Right lobe of liver (tissue), 6 donors: ENCODE measurements around the gene GIN1. TPM values are rescaled to one million over a fixed set of nuclear protein-coding genes. Genes with fewer than 3 reads are reported as not detected.

Experiments
- ATAC-seq, 4 donors: fragments of 200-7000 bp; cut with Tn5 transposase; one replicate each; pipeline ENCODE4 v1.9.1; 2020; ENCODE audit warnings: mild to moderate bottlenecking in 4 of 4, moderate library complexity in 4 of 4
- DNase-seq, 3 donors: peaks; one replicate each; pipeline ENCODE4 v3.0.0-alpha.2; 2020
- H3K27ac ChIP-seq, 3 donors: fragments of 200-600 bp; one replicate each; pipeline ENCODE4 v1.8.0; 2022
- H3K27me3 ChIP-seq, 2 donors: fragments of 200-600 bp; one replicate each; pipeline ENCODE4 v1.8.0; 2022
- H3K36me3 ChIP-seq, 4 donors: fragments of 200-600 bp; sonication (generic) in 1 of 4; one replicate each; pipeline versions ENCODE4 v1.5.1 to v1.8.0; 2017 to 2022; ENCODE audit warnings: control low read depth in 1 of 4
- H3K4me1 ChIP-seq, 4 donors: fragments of 200-600 bp; sonication (generic) in 1 of 4; one replicate each; pipeline versions ENCODE4 v1.5.1 to v1.8.0; 2017 to 2022; ENCODE audit warnings: control low read depth in 1 of 4
- H3K4me3 ChIP-seq, 3 donors: fragments of 200-600 bp; one replicate each; pipeline ENCODE4 v1.8.0; 2022
- H3K9me3 ChIP-seq, 4 donors: fragments of 200-600 bp; sonication (generic) in 1 of 4; one replicate each; pipeline versions ENCODE4 v1.5.1 to v1.8.0; 2017 to 2022; ENCODE audit warnings: control low read depth in 1 of 4
- POLR2A ChIP-seq: fragments of 450-650 bp; IDR thresholded peaks from one replicate; pipeline ENCODE4 v1.6.1; 2017; ENCODE audit warnings: antibody characterized with exemption, mild to moderate bottlenecking
- WGBS: methylation state at CpG from one replicate; pipeline ENCODE4 v1.1.6; 2018; ENCODE audit warnings: low coverage, low lambda C conversion rate; ENCODE audit not compliant: insufficient coverage; ENCODE audit errors: missing lambda C conversion rate; 5-methylcytosine and 5-hydroxymethylcytosine counted together
- intact Hi-C, 2 donors: fragments of 100-400 bp; cut with DNase I; formaldehyde crosslinking; loops; one replicate each; pipeline versions ENCODE4 v1.11.2 to v1.14.1; 2022
- long read RNA-seq: library from polyadenylated mRNA; unstranded; transcript quantifications from one replicate; pipeline ENCODE4 v2.0.0, GENCODE V29; 2019
- total RNA-seq, 6 experiments: library from RNA; depleted of rRNA in 2 of 6; stranded (reverse); fragments of >200 nt in 2 of 6; fragmentation: NEBNext Ultra II Directional in 3 of 6; extraction: Animal tissue kit (Norgen Biotek cat#: 25700) in 3 of 6; gene quantifications; one replicate each; pipeline versions ENCODE4 v1.1.0 to v1.2.4, GENCODE V29; 2016 to 2023
- TF ChIP-seq, protein P1 (sequence below), 4 donors: fragments of 200-600 bp in 3 of 4; fragments of 450-650 bp in 1 of 4; IDR thresholded peaks; one replicate each; pipeline versions ENCODE4 v1.5.1 to v1.8.0; 2016 to 2022; ENCODE audit warnings: antibody characterized with exemption in 4 of 4, mild to moderate bottlenecking in 2 of 4
- donor health status: DM: no; HTN: yes; CAD: no.
- donor health status: DM: no; HTN: no; CAD: no.
- donor health status: DM: no; HTN: no; CAD: no.
- donor health status: DM: no; HTN: yes; CAD: no.
- donor health status: DM: no; HTN: yes; CAD: no.

The GIN1 gene, protein sequence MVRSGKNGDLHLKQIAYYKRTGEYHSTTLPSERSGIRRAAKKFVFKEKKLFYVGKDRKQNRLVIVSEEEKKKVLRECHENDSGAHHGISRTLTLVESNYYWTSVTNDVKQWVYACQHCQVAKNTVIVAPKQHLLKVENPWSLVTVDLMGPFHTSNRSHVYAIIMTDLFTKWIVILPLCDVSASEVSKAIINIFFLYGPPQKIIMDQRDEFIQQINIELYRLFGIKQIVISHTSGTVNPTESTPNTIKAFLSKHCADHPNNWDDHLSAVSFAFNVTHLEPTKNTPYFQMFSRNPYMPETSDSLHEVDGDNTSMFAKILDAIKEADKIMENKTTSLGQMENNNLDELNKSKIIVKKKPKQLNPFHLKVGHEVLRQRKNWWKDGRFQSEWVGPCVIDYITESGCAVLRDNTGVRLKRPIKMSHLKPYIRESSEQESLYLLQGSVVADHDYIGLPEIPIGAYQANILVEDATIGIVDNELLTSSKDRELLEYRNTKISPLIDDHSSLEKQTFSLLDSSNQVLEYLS
- total RNA-seq = 1 to 10 TPM; 3.7 to 5.7 (median 4.6) TPM
- long read RNA-seq, partial matches to known transcripts = 0 of 1 reads
- long read RNA-seq, other reads (novel, unspliced or antisense) = 0 of 1 reads

DNA sequence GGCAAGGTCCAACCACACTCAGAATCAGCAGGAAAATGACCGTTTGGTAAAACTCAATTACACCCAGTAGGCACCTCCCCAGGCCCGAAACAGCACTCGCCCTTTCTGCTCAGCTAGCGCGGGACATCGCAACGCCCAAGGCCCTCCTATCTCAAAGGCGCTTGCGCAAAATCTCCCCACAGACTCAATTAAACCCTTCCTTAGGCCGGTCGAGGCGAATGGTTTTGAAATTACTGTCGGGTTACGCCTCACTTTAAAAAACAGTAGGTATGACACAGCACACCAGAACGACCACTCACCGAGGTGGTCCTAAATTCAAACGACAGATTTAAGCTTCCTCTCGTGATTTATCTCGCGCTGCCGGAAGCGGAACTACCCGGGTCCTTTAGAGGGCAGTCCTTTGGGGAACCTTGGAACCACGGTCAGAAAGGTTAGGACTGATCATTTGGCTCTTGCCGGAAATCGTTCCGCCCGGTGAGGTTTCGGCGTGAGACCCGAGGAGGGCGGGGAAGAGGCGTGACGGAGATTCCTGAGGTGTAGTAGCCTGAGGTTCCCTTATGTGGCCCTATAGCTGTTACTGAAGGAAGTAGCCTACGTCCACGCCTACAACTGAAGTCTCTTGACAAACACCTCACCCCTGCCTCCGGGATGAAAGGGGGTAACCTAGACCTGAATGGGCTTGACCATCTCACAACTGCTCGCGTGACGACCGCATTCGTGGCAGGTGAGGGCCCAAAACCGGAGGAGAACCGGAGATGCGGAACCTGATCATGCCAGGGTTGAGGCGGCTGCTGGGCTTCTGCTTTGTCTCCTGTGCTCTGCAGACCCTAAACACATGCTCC, at the start of gene GIN1, which contains the start of gene PPIP5K2:
GIN1 (minus strand) TSS at position 374 of the 842 bp plus-strand sequence. CDS start 11,431 bp downstream, outside the sequence.
PPIP5K2 (plus strand) TSS at position 537 of the 842 bp plus-strand sequence. CDS start 9,289 bp downstream, outside the sequence.
- peaks cover 0 to 11% (median 2%) of the 10 kb centered on the region in 4 donors for H3K4me1 ChIP-seq
- intact Hi-C loops = no loop called here
- no peaks in the 10 kb centered on the region for H3K27me3 ChIP-seq
- H3K9me3 ChIP-seq = no peaks in the 10 kb centered on the region
- H3K4me3 ChIP-seq = peak within 1 kb of the TSS; percentile 72 to 82 (median 72)
- 0% methylated on average over 26 of the region's 46 CpGs for WGBS
- H3K36me3 ChIP-seq = no peaks in the 10 kb centered on the region
- DNase-seq (peak; percentile 94 to 98 (median 96)), ATAC-seq (peak; percentile 95 to 98 (median 96))
- peak; percentile 61 for TF ChIP-seq POLR2A
- TF ChIP-seq, protein P1, sequence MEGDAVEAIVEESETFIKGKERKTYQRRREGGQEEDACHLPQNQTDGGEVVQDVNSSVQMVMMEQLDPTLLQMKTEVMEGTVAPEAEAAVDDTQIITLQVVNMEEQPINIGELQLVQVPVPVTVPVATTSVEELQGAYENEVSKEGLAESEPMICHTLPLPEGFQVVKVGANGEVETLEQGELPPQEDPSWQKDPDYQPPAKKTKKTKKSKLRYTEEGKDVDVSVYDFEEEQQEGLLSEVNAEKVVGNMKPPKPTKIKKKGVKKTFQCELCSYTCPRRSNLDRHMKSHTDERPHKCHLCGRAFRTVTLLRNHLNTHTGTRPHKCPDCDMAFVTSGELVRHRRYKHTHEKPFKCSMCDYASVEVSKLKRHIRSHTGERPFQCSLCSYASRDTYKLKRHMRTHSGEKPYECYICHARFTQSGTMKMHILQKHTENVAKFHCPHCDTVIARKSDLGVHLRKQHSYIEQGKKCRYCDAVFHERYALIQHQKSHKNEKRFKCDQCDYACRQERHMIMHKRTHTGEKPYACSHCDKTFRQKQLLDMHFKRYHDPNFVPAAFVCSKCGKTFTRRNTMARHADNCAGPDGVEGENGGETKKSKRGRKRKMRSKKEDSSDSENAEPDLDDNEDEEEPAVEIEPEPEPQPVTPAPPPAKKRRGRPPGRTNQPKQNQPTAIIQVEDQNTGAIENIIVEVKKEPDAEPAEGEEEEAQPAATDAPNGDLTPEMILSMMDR (IDR thresholded peaks at IDR 0.05) = no peak
- H3K27ac ChIP-seq = peak within 1 kb of the TSS; percentile 90 to 97 (median 94)

DNA sequence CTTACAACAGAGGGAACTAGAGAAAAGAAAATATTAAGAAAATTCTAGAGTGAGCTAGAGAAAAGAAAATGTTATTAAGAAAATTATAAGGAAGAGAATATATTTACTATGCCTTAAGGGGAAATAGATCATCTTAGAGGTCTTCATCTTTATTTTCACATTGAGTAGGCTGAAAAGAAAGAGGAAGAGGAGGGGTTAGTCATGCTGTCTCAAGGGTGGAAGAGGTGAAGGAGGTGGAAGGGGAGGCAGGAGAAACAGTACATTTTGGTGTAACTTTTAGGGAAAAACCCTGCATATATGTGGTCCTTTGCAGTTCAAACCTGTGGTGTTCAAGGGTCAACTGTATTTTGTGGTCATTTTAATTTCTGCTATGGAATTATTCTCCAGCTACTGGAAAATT, 46.8 kb upstream of the GIN1 start:
- Histone ChIP-seq H3K9me3 (no peaks in the 10 kb centered on the region), H3K36me3 (peaks cover 0 to 6% (median 0%) of the 10 kb centered on the region in 4 donors)
- ATAC-seq = peak in 1 of 4 donors; percentile 20

DNA sequence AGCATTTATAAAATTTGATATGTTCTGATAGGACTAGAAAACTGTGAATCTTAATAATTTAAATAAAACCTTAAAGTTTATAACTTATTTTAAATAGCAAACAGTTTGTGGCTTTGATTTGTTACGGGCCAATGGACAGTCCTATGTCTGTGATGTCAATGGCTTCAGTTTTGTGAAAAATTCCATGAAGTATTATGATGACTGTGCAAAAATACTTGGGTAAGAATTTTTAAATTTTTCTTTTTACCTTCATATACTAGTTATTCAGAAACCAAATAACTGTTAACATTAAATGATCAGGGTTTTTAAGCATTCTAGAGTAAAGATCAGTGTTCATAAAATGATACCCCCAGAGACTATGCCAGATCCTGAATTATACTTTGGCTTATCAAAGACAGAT, 31.2 kb upstream of the GIN1 start:
- DNase-seq (no peak), ATAC-seq (no peak)
- H3K4me3 ChIP-seq = no peak overlapping the region
- 100% methylated on average over 1 of the region's 1 CpG for WGBS
- no peaks in the 10 kb centered on the region for H3K9me3 ChIP-seq
- TF ChIP-seq POLR2A = no peak
- TF ChIP-seq, protein P1 (IDR thresholded peaks at IDR 0.05) = no peak
- H3K4me1 ChIP-seq = no peaks in the 10 kb centered on the region
- intact Hi-C loops = no loop called here
- H3K27ac ChIP-seq = no peak overlapping the region
- H3K36me3 ChIP-seq = peaks cover 0 to 18% (median 2%) of the 10 kb centered on the region in 4 donors
- H3K27me3 ChIP-seq = no peaks in the 10 kb centered on the region

More for the DNA sequence above, 46.8 kb upstream of the GIN1 start:
- Histone ChIP-seq H3K4me1 (no peaks in the 10 kb centered on the region), H3K27me3 (no peaks in the 10 kb centered on the region), H3K4me3 (no peak overlapping the region), H3K27ac (no peak overlapping the region)
- TF ChIP-seq POLR2A = no peak
- TF ChIP-seq, protein P1 (IDR thresholded peaks at IDR 0.05) = no peak
- DNase-seq = no peak
- intact Hi-C loops = no loop called here

DNA sequence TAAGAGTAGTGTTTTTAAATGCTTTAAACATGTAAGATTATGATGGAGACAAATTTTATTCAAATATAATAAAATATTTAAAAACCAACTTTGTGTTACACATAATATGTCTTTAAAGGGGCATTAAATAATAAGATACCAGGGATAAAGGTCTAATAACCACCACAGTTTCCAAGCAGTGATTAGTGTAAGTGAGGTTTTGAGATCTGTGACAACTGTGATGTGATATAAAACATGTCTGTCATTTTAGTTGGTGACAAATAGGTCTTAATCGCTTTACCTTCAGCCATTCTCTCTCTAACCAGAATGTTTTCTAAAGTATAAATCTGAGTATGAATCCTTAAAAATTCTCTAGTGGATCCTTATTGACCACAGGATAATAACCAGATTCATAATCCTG, 28.3 kb upstream of the GIN1 start:
- intact Hi-C loops = no loop called here
- Histone ChIP-seq H3K4me1 (no peaks in the 10 kb centered on the region), H3K27ac (no peak overlapping the region), H3K36me3 (peaks cover 0 to 5% (median 0%) of the 10 kb centered on the region in 4 donors), H3K9me3 (no peaks in the 10 kb centered on the region), H3K4me3 (no peak overlapping the region), H3K27me3 (no peaks in the 10 kb centered on the region)
- WGBS = 93% methylated on average over 1 of the region's 1 CpG
- ATAC-seq = no peak
- TF ChIP-seq, protein P1 (IDR thresholded peaks at IDR 0.05) = no peak
- TF ChIP-seq POLR2A = no peak
- no peak for DNase-seq
